Measurements from ENCODE around the gene CUL5. TPM values are rescaled to one million over a fixed set of nuclear protein-coding genes. Genes with fewer than 3 reads are reported as not detected.

The CUL5 gene
- total RNA-seq, 1 donor from 2014 or later = 29.7 TPM

- ATAC-seq = no peak
Measured at GRCh38 chr11:107998761-107999160, 9.9 kb upstream of the CUL5 start.

GRCh38 chr11:107999759-108000455 is 8.8 kb upstream of the CUL5 start:
- H3K27me3 ChIP-seq (ENCODE audit: low read depth) = no peaks in the 10 kb centered on the region
- H3K9me3 ChIP-seq = no peaks in the 10 kb centered on the region
- H3K4me3 ChIP-seq = no peak overlapping the region
- ATAC-seq (peak in 1 of 2 donors; percentile 39), DNase-seq (no peak)
- intact Hi-C loops (cut with DNase I) = no loop called here
- H3K4me1 ChIP-seq = no peaks in the 10 kb centered on the region
- peak; percentile 38 for TF ChIP-seq CTCF (IDR thresholded peaks at IDR 0.05)
- H3K36me3 ChIP-seq = no peaks in the 10 kb centered on the region
- H3K27ac ChIP-seq = no peak overlapping the region

More at GRCh38 chr11:107998761-107999160, 9.9 kb upstream of the CUL5 start:
- H3K27me3 ChIP-seq (ENCODE audit: low read depth) = no peaks in the 10 kb centered on the region
- H3K4me3 ChIP-seq = no peak overlapping the region
- intact Hi-C loops (cut with DNase I) = no loop called here
- H3K27ac ChIP-seq = no peak overlapping the region
- TF ChIP-seq CTCF (IDR thresholded peaks at IDR 0.05) = no peak
- H3K9me3 ChIP-seq = no peaks in the 10 kb centered on the region
- no peaks in the 10 kb centered on the region for H3K4me1 ChIP-seq
- no peaks in the 10 kb centered on the region for H3K36me3 ChIP-seq
- no peak for DNase-seq

GRCh38 chr11:108002476-108002875 is 6.2 kb upstream of the CUL5 start:
- H3K36me3 ChIP-seq = no peaks in the 10 kb centered on the region
- TF ChIP-seq CTCF (IDR thresholded peaks at IDR 0.05) = no peak
- H3K27ac ChIP-seq = no peak overlapping the region
- no peak overlapping the region for H3K4me3 ChIP-seq
- H3K4me1 ChIP-seq = no peaks in the 10 kb centered on the region
- H3K9me3 ChIP-seq = no peaks in the 10 kb centered on the region
- intact Hi-C loops (cut with DNase I) = no loop called here
- DNase-seq (no peak), ATAC-seq (no peak)
- no peaks in the 10 kb centered on the region for H3K27me3 ChIP-seq (ENCODE audit: low read depth)

GRCh38 chr11:108003623-108004022 is 5.1 kb upstream of the CUL5 start:
- DNase-seq (no peak), ATAC-seq (no peak)
- no peak overlapping the region for H3K27ac ChIP-seq
- H3K4me3 ChIP-seq = no peak overlapping the region
- H3K36me3 ChIP-seq = no peaks in the 10 kb centered on the region
- H3K27me3 ChIP-seq (ENCODE audit: low read depth) = no peaks in the 10 kb centered on the region
- TF ChIP-seq CTCF (IDR thresholded peaks at IDR 0.05) = no peak
- H3K9me3 ChIP-seq = no peaks in the 10 kb centered on the region
- intact Hi-C loops (cut with DNase I) = no loop called here
- no peaks in the 10 kb centered on the region for H3K4me1 ChIP-seq

- no peak overlapping the region for H3K4me3 ChIP-seq
- DNase-seq (no peak), ATAC-seq (no peak)
- H3K27ac ChIP-seq = no peak overlapping the region
- H3K27me3 ChIP-seq (ENCODE audit: low read depth) = no peaks in the 10 kb centered on the region
- no peaks in the 10 kb centered on the region for H3K9me3 ChIP-seq
- H3K4me1 ChIP-seq = peaks cover 30% of the 10 kb centered on the region
- H3K36me3 ChIP-seq = no peaks in the 10 kb centered on the region
- intact Hi-C loops (cut with DNase I) = no loop called here
- no peak for TF ChIP-seq CTCF (IDR thresholded peaks at IDR 0.05)
Measured at GRCh38 chr11:108007819-108008218, 879 bp upstream of the CUL5 start.

Measured in lower lobe of right lung (tissue), 2 donors.